IMR-90 (cell line): ENCODE measurements around the gene PAX5. TPM values are rescaled to one million over a fixed set of nuclear protein-coding genes. Genes with fewer than 3 reads are reported as not detected.

Experiments used
- ATAC-seq: fragments of 200-7000 bp; cut with Tn5 transposase; 2 replicates; pipeline ENCODE4 v1.9.1; 2020; ENCODE audit warnings: low read depth, mild to moderate bottlenecking, moderate library complexity
- BruUV-seq: library from RNA; stranded (reverse); fragments of 400-500 nt; replicated peaks from 2 replicates; lab custom pipeline; 2021; lab: Mats Ljungman, UMichigan
- CTCF ChIA-PET: fragments of 300-600 bp; formaldehyde crosslinking; extraction: SDS; loops from one replicate; lab custom pipeline; 2021; ENCODE audit warnings: antibody characterized with exemption; lab: Yijun Ruan, JAX
- POLR2A ChIA-PET: fragments of 300-600 bp; sonication (Branson Sonifier 250); formaldehyde crosslinking; loops from one replicate; lab custom pipeline; 2022; ENCODE audit warnings: antibody characterized with exemption; ENCODE audit not compliant: unreplicated experiment; lab: Charles Lee
- DNase-seq: peaks from one replicate; pipeline ENCODE4 v3.0.0; 2013
- H2AFZ ChIP-seq: replicated peaks from 2 replicates; pipeline ENCODE3; 2013; ENCODE audit warnings: low read length, mild to moderate bottlenecking; ENCODE audit not compliant: poor library complexity
- H2AK5ac ChIP-seq: 2 replicates; pipeline ENCODE4 v1.6.1; 2013; ENCODE audit warnings: low read depth, low read length, inconsistent platforms
- H2AK9ac ChIP-seq: replicated peaks from 2 replicates; pipeline ENCODE3; 2013; ENCODE audit warnings: mild to moderate bottlenecking, low read depth, low read length, moderate library complexity; ENCODE audit not compliant: poor library complexity
- H2BK120ac ChIP-seq: 2 replicates; pipeline ENCODE4 v1.6.1; 2013; ENCODE audit warnings: low read depth, low read length, inconsistent platforms
- H2BK15ac ChIP-seq: 3 replicates; pipeline ENCODE4 v1.6.1; 2013; ENCODE audit warnings: low read depth, low read length, inconsistent platforms
- H2BK20ac ChIP-seq: 2 replicates; pipeline ENCODE4 v1.6.1; 2013; ENCODE audit warnings: low read depth, mild to moderate bottlenecking, inconsistent platforms, low read length, moderate library complexity
- H2BK5ac ChIP-seq: 2 replicates; pipeline ENCODE4 v1.6.1; 2013; ENCODE audit warnings: mild to moderate bottlenecking, low read depth, low read length, inconsistent platforms; ENCODE audit not compliant: poor library complexity, severe bottlenecking
- H3K14ac ChIP-seq: replicated peaks from 2 replicates; pipeline ENCODE4 v1.6.1; 2013; ENCODE audit warnings: low read depth, low read length, inconsistent platforms
- H3K18ac ChIP-seq: 2 replicates; pipeline ENCODE4 v1.6.1; 2013; ENCODE audit warnings: low read depth, low read length, control low read depth
- H3K23ac ChIP-seq: 2 replicates; pipeline ENCODE4 v1.6.1; 2013; ENCODE audit warnings: low read depth, low read length, inconsistent platforms
- H3K27ac ChIP-seq: 2 replicates; pipeline ENCODE4 v1.5.1; 2013; ENCODE audit warnings: mild to moderate bottlenecking, control low read depth, low read length; ENCODE audit not compliant: insufficient read depth
- H3K27me3 ChIP-seq: 2 replicates; pipeline ENCODE4 v1.6.1; 2013; ENCODE audit warnings: low read length; ENCODE audit not compliant: control insufficient read depth, insufficient read depth
- H3K36me3 ChIP-seq: 2 replicates; pipeline ENCODE4 v1.6.1; 2013; ENCODE audit warnings: low read length, mixed read lengths; ENCODE audit not compliant: control insufficient read depth, insufficient read depth
- H3K4ac ChIP-seq: 2 replicates; pipeline ENCODE4 v1.6.1; 2013; ENCODE audit warnings: low read depth, low read length, inconsistent platforms
- H3K4me1 ChIP-seq: 2 replicates; pipeline ENCODE4 v1.6.1; 2013; ENCODE audit warnings: low read length, mixed read lengths; ENCODE audit not compliant: control insufficient read depth, insufficient read depth
- H3K4me2 ChIP-seq: 2 replicates; pipeline ENCODE4 v1.6.1; 2013; ENCODE audit warnings: low read depth, mild to moderate bottlenecking, control low read depth, low read length, moderate library complexity
- H3K4me3 ChIP-seq: 2 replicates; pipeline ENCODE4 v1.5.1; 2013; ENCODE audit warnings: low read depth, mild to moderate bottlenecking, control low read depth, low read length, moderate library complexity; ENCODE audit not compliant: insufficient read depth
- H3K56ac ChIP-seq: 2 replicates; pipeline ENCODE4 v1.6.1; 2013; ENCODE audit warnings: low read length, inconsistent platforms; ENCODE audit not compliant: insufficient read depth; ENCODE audit errors: extremely low read depth
- H3K79me1 ChIP-seq, 2 experiments: 2 replicates each; pipeline ENCODE4 v1.6.1; 2013; ENCODE audit warnings: low read length in 2 of 2, inconsistent platforms in 1 of 2, low read depth in 1 of 2
- H3K9ac ChIP-seq: 2 replicates; pipeline ENCODE4 v1.6.1; 2013; ENCODE audit warnings: low read depth, low read length, control low read depth
- H3K9me1 ChIP-seq: 2 replicates; pipeline ENCODE4 v1.6.1; 2013; ENCODE audit warnings: low read length, inconsistent platforms; ENCODE audit not compliant: insufficient read depth
- H3K9me3 ChIP-seq: 2 replicates; pipeline ENCODE4 v1.6.1; 2013; ENCODE audit warnings: low read length; ENCODE audit not compliant: control insufficient read depth, insufficient read depth
- H4K20me1 ChIP-seq: 2 replicates; pipeline ENCODE4 v1.6.1; 2013; ENCODE audit warnings: low read length, inconsistent platforms; ENCODE audit not compliant: insufficient read depth
- H4K5ac ChIP-seq: 2 replicates; pipeline ENCODE4 v1.6.1; 2013; ENCODE audit warnings: mild to moderate bottlenecking, low read depth, low read length, control low read depth
- H4K8ac ChIP-seq, 2 experiments: 2 replicates each; pipeline ENCODE4 v1.6.1; 2013; ENCODE audit warnings: low read depth in 2 of 2, low read length in 2 of 2, control low read depth in 1 of 2, inconsistent platforms in 1 of 2
- H4K91ac ChIP-seq: 2 replicates; pipeline ENCODE4 v1.6.1; 2013; ENCODE audit warnings: low read depth, low read length, inconsistent platforms; ENCODE audit not compliant: insufficient read depth
- BHLHE40 ChIP-seq: fragments of 150-350 bp; IDR thresholded peaks from 2 replicates; pipeline ENCODE4 v1.6.1; 2016; ENCODE audit warnings: mild to moderate bottlenecking, low read depth, low read length
- CEBPB ChIP-seq: IDR thresholded peaks from 2 replicates; pipeline ENCODE4 v1.6.1; 2012; ENCODE audit warnings: low read depth, low read length, improper control_type of control experiment
- CHD1 ChIP-seq: IDR thresholded peaks from 2 replicates; pipeline ENCODE4 v1.6.1; 2012; ENCODE audit warnings: low read depth, low read length, improper control_type of control experiment
- CTCF ChIP-seq: conservative IDR thresholded peaks from 2 replicates; pipeline ENCODE4 v1.5.1; 2012; ENCODE audit warnings: mild to moderate bottlenecking, low read depth, low read length, improper control_type of control experiment
- ELK1 ChIP-seq: fragments of 150-350 bp; IDR thresholded peaks from 2 replicates; pipeline ENCODE4 v1.6.1; 2016; ENCODE audit warnings: low read depth, mild to moderate bottlenecking, low read length, moderate library complexity, borderline replicate concordance
- FOS ChIP-seq: fragments of 150-350 bp; IDR thresholded peaks from 2 replicates; pipeline ENCODE4 v1.6.1; 2016; ENCODE audit warnings: low read depth, low read length
- MAFK ChIP-seq: IDR thresholded peaks from 2 replicates; pipeline ENCODE4 v1.6.1; 2012; ENCODE audit warnings: low read depth, low read length, improper control_type of control experiment
- MAZ ChIP-seq: IDR thresholded peaks from 2 replicates; pipeline ENCODE4 v1.6.1; 2012; ENCODE audit warnings: low read depth, mild to moderate bottlenecking, low read length, improper control_type of control experiment, moderate library complexity, borderline replicate concordance
- MXI1 ChIP-seq: IDR thresholded peaks from 2 replicates; pipeline ENCODE4 v1.6.1; 2012; ENCODE audit warnings: low read depth, mild to moderate bottlenecking, low read length, moderate library complexity, borderline replicate concordance
- NFE2L2 ChIP-seq: fragments of 150-350 bp; IDR thresholded peaks from 2 replicates; pipeline ENCODE4 v1.6.1; 2016; ENCODE audit warnings: low read depth, mild to moderate bottlenecking, low read length
- POLR2A ChIP-seq: IDR thresholded peaks from 2 replicates; pipeline ENCODE4 v1.6.1; 2012; ENCODE audit warnings: mild to moderate bottlenecking, low read depth, low read length
- RAD21 ChIP-seq: IDR thresholded peaks from 2 replicates; pipeline ENCODE4 v1.6.1; 2012; ENCODE audit warnings: low read length, improper control_type of control experiment
- RCOR1 ChIP-seq: IDR thresholded peaks from 2 replicates; pipeline ENCODE4 v1.6.1; 2012; ENCODE audit warnings: mild to moderate bottlenecking, low read length, improper control_type of control experiment; ENCODE audit not compliant: insufficient replicate concordance
- RFX5 ChIP-seq: IDR thresholded peaks from 2 replicates; pipeline ENCODE4 v1.8.0; 2012; ENCODE audit warnings: low read depth, mild to moderate bottlenecking, low read length, moderate library complexity
- SMC3 ChIP-seq: fragments of 150-350 bp; IDR thresholded peaks from 2 replicates; pipeline ENCODE4 v1.6.1; 2016; ENCODE audit warnings: low read depth, mild to moderate bottlenecking, antibody characterized with exemption, low read length, moderate library complexity
- USF2 ChIP-seq: fragments of 150-350 bp; IDR thresholded peaks from 2 replicates; pipeline ENCODE4 v1.6.1; 2017; ENCODE audit warnings: mild to moderate bottlenecking, antibody characterized with exemption, low read length, low read depth
- WGBS, 2 experiments: methylation state at CpG; one replicate each; pipeline versions ENCODE4 v1.1.5 to v1.1.7; 2013; ENCODE audit warnings: missing lambda C conversion rate in 2 of 2; ENCODE audit not compliant: insufficient read length in 1 of 2; ENCODE audit errors: extremely low coverage in 2 of 2; 5-methylcytosine and 5-hydroxymethylcytosine counted together
- dilution Hi-C: fragments of 300-500 bp; cut with HindIII; formaldehyde crosslinking; loops from one replicate; pipeline ENCODE4 v1.14.3; 2018; ENCODE audit warnings: low sequenced_read_pairs; ENCODE audit not compliant: unreplicated experiment
- in situ Hi-C: fragments of 300-500 bp; cut with MboI; formaldehyde crosslinking; loops from 3 replicates; pipeline ENCODE4 v1.14.3; 2019; ENCODE audit warnings: low sequenced_read_pairs, inconsistent platforms, mixed read lengths
- intact Hi-C: fragments of 100-400 bp; cut with micrococcal nuclease; formaldehyde crosslinking; loops from 2 replicates; pipeline ENCODE4 v1.10.0; 2022
- polyA plus RNA-seq, 3 experiments: library from polyadenylated mRNA; depleted of rRNA; stranded (reverse); fragments of >200 nt; gene quantifications; 2 replicates each; pipeline ENCODE4 v1.2.3, GENCODE V29; 2012; ENCODE audit warnings: low replicate concordance in 1 of 3
- total RNA-seq: library from RNA; depleted of rRNA; stranded (reverse); fragments of >200 nt; gene quantifications from 2 replicates; pipeline ENCODE4 v1.2.3, GENCODE V29; 2012

The PAX5 gene
- total and polyA plus RNA-seq, 2 of the 4 experiments (the other 2 are of a cell fraction), result not detected

GRCh38 chr9:36794461-36794860 lies 239.6 kb downstream of the PAX5 start:
- Histone ChIP-seq H2AK9ac (no peak overlapping the region), H3K4ac (no peak overlapping the region), H3K23ac (no peak overlapping the region), H2BK20ac (no peak overlapping the region), H3K4me2 (no peak overlapping the region), H3K56ac (no peak overlapping the region), H3K27me3 (peaks cover 9% of the 10 kb centered on the region), H3K27ac (no peak overlapping the region), H3K79me1 (no peaks in the 10 kb centered on the region), H4K20me1 (no peaks in the 10 kb centered on the region), H3K14ac (no peak overlapping the region), H4K5ac (no peak overlapping the region), H4K91ac (no peak overlapping the region), H2AFZ (no peak overlapping the region), H4K8ac (no peak overlapping the region), H3K9me1 (no peaks in the 10 kb centered on the region), H3K4me1 (no peaks in the 10 kb centered on the region), H2BK15ac (no peak overlapping the region), H3K18ac (no peak overlapping the region), H2BK5ac (no peak overlapping the region), H3K9ac (no peak overlapping the region), H3K36me3 (no peaks in the 10 kb centered on the region), H2BK120ac (no peak overlapping the region), H3K9me3 (peaks cover 6% of the 10 kb centered on the region; the same call in 1 of the 2 replicates), H2AK5ac (no peak overlapping the region), H3K4me3 (no peak overlapping the region)
- no peak for TF ChIP-seq BHLHE40
- TF ChIP-seq SMC3, result no peak
- TF ChIP-seq NFE2L2, result no peak
- TF ChIP-seq RAD21, result no peak
- no peak for TF ChIP-seq CEBPB
- TF ChIP-seq MAZ, result no peak
- no peak for TF ChIP-seq RFX5
- TF ChIP-seq MXI1, result no peak
- TF ChIP-seq USF2, result no peak
- TF ChIP-seq ELK1, result no peak
- TF ChIP-seq MAFK, result no peak
- TF ChIP-seq CHD1, result no peak
- TF ChIP-seq POLR2A, result no peak
- TF ChIP-seq CTCF, result no peak
- no peak for TF ChIP-seq FOS
- TF ChIP-seq RCOR1, result no peak
- CTCF ChIA-PET, result no interaction called here
- dilution Hi-C loops, result no loop called here
- POLR2A ChIA-PET, result no interaction called here
- ATAC-seq (no peak), DNase-seq (no peak)
- intact Hi-C loops, result no loop called here
- BruUV-seq, result no TSS peak
- in situ Hi-C loops, result no loop called here
- WGBS, 2 experiments, result 32% methylated on average over 5 of the region's 5 CpGs; no CpG with 5 or more reads in 1 of the 2 experiments
